ENCODE results near the gene BCL2L12. TPM values are rescaled to one million over a fixed set of nuclear protein-coding genes. Genes with fewer than 3 reads are reported as not detected.

The BCL2L12 gene
- total RNA-seq, 2 donors from 2014 or later, result 17.4 to 60.9 TPM

- Histone ChIP-seq H3K36me3 (no peaks in the 10 kb centered on the region), H3K4me1 (peaks cover 6% of the 10 kb centered on the region), H3K27ac (no peak overlapping the region), H3K27me3 (no peaks in the 10 kb centered on the region), H3K4me3 (no peak overlapping the region), H3K9me3 (no peaks in the 10 kb centered on the region), H3K9ac (ENCODE audit: low read depth in 2 of 2, low read length in 2 of 2) (no peak overlapping the region)
- intact Hi-C loops (cut with DNase I), result no loop called here
- no peak for TF ChIP-seq CTCF (IDR thresholded peaks at IDR 0.05)
- no peak for DNase-seq
Measured at GRCh38 chr19:49645592-49645991, 20.1 kb upstream of the BCL2L12 start.

DNA sequence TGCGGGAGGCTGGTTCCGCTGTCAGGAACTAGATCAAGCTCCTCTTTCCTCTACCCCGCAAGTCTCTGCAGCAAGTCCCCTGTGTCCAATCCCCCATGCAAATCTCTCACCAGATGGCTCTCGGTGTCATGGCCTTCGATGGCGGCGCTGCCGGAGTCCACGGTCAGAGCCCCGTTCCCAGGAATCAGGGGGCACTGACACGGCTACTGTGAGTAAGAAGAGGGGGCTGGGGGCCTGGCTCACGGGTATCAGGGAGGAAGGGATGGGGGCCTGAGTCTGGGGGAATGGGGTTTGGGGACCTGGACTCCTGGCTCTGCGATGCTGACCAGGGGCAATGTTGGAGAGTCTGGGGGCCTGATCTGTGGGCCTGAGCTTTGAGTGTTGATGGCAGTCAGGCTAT lies 19.7 kb upstream of the BCL2L12 start:
- no peaks in the 10 kb centered on the region for H3K36me3 ChIP-seq
- DNase-seq, result no peak
- no peak for TF ChIP-seq CTCF (IDR thresholded peaks at IDR 0.05)

GRCh38 chr19:49646586-49646985 lies 19.1 kb upstream of the BCL2L12 start:
- Histone ChIP-seq H3K4me1 (peaks cover 6% of the 10 kb centered on the region), H3K9ac (ENCODE audit: low read depth in 2 of 2, low read length in 2 of 2) (no peak overlapping the region), H3K27me3 (no peaks in the 10 kb centered on the region), H3K27ac (no peak overlapping the region), H3K36me3 (no peaks in the 10 kb centered on the region), H3K9me3 (no peaks in the 10 kb centered on the region), H3K4me3 (no peak overlapping the region)
- TF ChIP-seq CTCF (IDR thresholded peaks at IDR 0.05), result no peak
- DNase-seq, result no peak
- intact Hi-C loops (cut with DNase I), result no loop called here

More for the DNA sequence above, 19.7 kb upstream of the BCL2L12 start:
- H3K4me1 ChIP-seq, result peaks cover 6% of the 10 kb centered on the region
- H3K9ac ChIP-seq (ENCODE audit: low read depth in 2 of 2, low read length in 2 of 2), result no peak overlapping the region
- H3K27ac ChIP-seq, result no peak overlapping the region
- intact Hi-C loops (cut with DNase I), result no loop called here
- H3K27me3 ChIP-seq, result no peaks in the 10 kb centered on the region
- no peaks in the 10 kb centered on the region for H3K9me3 ChIP-seq
- no peak overlapping the region for H3K4me3 ChIP-seq

DNA sequence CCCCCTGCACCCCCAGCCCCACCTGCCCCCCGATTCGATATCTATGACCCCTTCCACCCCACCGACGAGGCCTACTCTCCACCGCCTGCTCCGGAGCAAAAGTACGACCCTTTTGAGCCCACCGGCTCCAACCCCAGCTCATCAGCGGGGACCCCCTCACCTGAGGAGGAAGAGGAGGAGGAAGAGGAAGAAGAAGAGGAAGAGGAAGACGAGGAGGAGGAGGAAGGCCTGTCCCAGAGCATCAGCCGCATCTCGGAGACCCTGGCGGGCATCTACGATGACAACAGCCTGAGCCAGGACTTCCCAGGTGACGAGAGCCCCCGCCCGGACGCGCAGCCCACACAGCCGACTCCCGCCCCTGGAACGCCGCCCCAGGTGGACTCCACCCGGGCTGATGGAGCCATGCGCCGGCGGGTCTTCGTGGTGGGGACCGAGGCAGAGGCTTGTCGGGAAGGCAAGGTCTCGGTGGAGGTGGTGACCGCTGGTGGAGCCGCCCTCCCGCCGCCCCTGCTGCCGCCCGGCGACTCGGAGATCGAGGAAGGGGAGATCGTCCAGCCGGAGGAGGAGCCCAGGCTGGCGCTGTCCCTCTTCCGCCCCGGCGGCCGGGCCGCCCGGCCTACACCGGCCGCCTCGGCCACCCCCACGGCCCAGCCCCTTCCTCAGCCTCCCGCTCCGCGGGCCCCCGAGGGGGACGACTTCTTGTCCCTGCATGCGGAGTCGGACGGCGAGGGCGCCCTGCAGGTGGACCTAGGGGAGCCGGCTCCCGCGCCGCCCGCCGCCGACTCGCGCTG lies 14.5 kb upstream of the BCL2L12 start:
- Histone ChIP-seq H3K9me3 (no peaks in the 10 kb centered on the region), H3K27me3 (no peaks in the 10 kb centered on the region), H3K4me1 (no peaks in the 10 kb centered on the region), H3K4me3 (no peak overlapping the region), H3K27ac (no peak overlapping the region), H3K9ac (ENCODE audit: low read depth in 2 of 2, low read length in 2 of 2) (no peak overlapping the region), H3K36me3 (peaks cover 24% of the 10 kb centered on the region)
- intact Hi-C loops (cut with DNase I), result no loop called here
- DNase-seq, result no peak
- TF ChIP-seq CTCF (IDR thresholded peaks at IDR 0.05), result no peak

GRCh38 chr19:49651820-49652550 lies 13.7 kb upstream of the BCL2L12 start:
- peaks cover 28% of the 10 kb centered on the region for H3K36me3 ChIP-seq
- no peak overlapping the region for H3K9ac ChIP-seq (ENCODE audit: low read depth in 2 of 2, low read length in 2 of 2)
- intact Hi-C loops (cut with DNase I), result no loop called here

More at GRCh38 chr19:49651820-49652550, 13.7 kb upstream of the BCL2L12 start:
- no peak overlapping the region for H3K4me3 ChIP-seq
- H3K27me3 ChIP-seq, result no peaks in the 10 kb centered on the region
- no peaks in the 10 kb centered on the region for H3K9me3 ChIP-seq
- DNase-seq, result no peak
- no peak for TF ChIP-seq CTCF (IDR thresholded peaks at IDR 0.05)
- H3K27ac ChIP-seq, result no peak overlapping the region
- no peaks in the 10 kb centered on the region for H3K4me1 ChIP-seq
